ENCODE measurements around the gene RXFP2. TPM values are rescaled to one million over a fixed set of nuclear protein-coding genes. Genes with fewer than 3 reads are reported as not detected.

RXFP2 gene
- total RNA-seq, 2 donors from 2014 or later: not detected

DNA sequence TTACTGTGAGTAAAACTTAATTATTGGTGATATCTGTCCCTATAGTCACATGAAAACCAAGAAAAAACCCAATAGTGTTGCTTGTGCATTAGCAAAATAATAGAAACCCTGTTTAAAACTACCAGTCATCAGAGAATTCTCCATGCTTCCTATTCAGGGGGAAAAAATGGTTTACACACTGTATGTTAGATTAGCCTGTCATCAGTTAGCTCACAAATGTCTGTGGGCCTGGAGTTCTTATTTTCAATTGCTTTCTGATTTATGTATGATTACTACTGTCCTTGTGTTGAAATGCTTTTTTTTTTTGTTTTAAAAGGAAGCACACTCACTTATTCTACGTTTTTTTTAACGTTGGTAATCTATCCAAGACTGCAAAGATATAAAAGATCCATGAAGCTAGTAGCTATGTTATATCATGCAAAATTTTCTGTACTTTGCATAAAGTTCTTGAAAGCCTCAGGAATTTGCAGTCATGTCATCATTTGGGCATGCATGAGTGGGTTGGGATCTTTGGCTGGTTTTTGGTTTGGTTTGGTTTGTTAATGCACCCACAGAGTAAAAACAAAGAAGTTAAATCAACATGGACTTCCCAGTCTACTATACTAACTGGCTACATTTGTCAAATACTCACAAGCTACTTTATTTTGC, 25.9 kb downstream of the RXFP2 start:
- no peak for DNase-seq
- intact Hi-C loops (cut with DNase I): no loop called here
- ATAC-seq: peak in 1 of 2 donors; percentile 34

DNA sequence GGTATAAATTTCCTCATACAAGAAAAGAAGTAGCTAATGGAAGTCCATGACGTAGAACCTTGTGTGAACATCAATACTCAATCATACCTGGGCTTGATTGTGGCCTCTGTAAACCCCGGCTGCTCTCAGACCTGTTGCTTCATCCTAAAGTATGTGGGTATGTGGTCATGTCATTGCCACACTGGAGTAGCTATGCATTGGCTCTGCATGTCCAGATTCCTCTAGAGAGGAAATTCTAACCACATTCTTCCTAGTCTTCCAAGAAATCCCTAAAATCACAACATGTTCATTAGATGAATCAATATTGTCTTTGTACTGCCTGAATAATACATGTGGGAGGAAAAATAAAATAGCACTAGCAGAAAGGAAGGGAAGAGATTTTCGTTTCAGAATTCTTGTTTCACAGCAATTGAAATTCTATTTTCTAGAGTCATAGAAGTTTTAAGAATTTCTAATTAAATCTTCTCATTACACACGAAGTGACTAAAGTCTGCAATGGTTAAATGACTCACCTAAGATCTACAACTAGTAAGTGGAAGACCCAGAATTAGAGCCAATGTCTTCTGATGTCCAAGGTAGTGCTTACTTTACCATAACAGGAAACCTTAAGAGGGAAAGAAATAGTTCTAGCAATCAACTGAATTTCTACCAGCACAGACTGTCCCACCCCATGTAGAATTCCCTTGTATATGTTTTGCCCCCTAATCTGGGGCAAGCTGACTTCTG, 28.0 kb downstream of the RXFP2 start:
- no peak for ATAC-seq
- intact Hi-C loops (cut with DNase I): no loop called here
- no peak for DNase-seq

DNA sequence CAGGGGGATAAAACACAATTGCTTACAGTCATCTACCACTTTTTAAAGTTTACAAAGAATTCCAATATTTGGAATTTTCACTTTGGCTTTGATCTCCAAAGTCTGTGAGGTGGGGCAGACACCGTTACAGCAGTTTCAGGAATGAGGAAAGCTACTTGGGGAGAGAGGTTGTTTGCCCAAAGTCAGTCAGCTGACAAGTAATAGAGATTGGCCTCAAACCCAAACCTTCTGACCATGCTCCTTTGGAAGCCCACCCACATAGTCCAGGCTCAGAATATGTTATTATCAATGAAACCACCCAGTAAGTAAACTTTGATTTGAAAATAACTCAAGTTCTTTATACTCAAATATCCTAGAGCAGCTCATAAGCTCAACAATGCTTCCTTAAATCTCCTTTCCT, 29.0 kb downstream of the RXFP2 start:
- intact Hi-C loops (cut with DNase I): no loop called here
- no peak for ATAC-seq
- DNase-seq: no peak

DNA sequence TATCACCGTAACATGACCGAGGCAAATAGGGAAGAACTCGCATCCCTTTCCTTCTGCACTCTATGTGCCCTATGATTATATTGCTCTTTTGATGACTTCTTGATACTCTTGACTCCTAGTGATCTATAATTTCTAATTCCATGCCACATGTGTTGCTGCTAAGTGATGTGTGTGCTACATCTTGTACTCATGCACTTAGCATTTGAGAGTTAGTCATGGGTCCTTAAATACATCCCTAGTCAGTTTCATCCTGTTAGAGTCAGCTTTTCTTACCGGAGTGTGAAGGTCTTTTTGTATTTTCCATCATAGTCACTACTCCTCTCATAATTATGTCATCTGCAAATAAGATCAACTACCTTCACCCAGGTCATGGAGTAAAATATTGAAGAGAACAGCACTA, 30.2 kb downstream of the RXFP2 start:
- ATAC-seq (no peak), DNase-seq (no peak)
- intact Hi-C loops (cut with DNase I): no loop called here

DNA sequence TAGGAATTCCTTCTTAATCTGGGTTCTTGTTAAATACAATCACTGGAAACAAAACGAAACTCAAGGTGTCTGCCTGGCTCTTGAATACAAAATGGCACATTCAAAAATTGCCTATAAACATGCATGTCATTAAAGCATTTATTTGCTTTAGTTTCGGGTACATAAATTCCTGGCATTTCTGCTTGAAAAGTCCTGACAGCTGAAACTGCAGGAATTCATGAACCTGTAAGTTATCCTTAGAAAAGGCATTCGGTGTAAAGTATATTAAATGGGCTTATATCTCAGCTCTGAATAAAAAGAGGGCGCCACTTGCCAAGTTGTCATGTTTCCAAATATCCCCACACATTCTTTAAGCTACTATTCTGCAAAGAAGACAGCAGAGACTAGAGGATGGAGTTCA, 32.9 kb downstream of the RXFP2 start:
- no peak for DNase-seq
- intact Hi-C loops (cut with DNase I): no loop called here
- ATAC-seq: no peak

DNA sequence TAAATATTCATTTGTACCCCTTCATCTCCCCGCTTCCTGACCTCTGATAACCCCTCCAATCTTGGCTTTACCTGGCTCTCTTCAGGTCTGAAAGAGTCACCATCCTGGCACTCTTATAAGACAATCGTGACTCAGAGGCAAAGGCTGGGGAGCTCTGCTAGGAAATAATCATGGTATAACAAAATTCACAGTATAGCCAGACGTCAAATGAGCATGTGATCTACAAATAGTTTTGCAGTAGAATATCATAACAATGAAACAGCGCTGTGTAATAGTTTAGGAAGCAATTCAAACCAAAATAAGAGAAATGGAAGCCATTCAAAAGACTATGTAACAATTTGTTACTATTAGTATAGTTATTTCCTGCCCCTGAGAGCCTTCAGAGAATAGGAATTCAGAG, 34.2 kb downstream of the RXFP2 start:
- DNase-seq (no peak), ATAC-seq (no peak)
- intact Hi-C loops (cut with DNase I): no loop called here

DNA sequence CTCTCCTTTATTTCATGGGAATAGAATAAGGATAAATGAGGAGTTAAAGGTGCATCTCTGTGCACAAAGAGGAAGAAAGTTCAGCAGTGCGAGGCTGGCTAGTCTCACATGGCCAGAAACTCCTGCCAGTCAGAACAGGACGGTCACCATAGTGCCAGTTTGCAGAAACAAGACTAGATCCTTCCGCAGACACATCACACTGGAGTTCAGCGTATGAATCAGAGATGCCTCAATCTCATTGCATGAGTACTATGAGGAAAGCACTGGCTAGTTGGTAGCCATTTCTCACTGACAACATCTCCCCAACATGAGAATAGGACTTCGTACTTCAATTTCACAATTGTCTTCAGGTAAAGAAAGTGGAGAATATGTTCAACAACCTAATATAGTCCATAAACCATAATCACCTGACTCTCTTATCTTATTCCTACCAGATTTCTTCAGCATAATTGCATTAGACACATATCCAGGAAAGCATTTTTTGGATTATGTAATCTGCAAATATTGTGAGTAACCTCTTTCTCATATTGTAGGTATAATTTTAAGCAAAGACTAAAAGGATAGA, 34.9 kb downstream of the RXFP2 start:
- no peak for DNase-seq
- intact Hi-C loops (cut with DNase I): no loop called here
- ATAC-seq: no peak

DNA sequence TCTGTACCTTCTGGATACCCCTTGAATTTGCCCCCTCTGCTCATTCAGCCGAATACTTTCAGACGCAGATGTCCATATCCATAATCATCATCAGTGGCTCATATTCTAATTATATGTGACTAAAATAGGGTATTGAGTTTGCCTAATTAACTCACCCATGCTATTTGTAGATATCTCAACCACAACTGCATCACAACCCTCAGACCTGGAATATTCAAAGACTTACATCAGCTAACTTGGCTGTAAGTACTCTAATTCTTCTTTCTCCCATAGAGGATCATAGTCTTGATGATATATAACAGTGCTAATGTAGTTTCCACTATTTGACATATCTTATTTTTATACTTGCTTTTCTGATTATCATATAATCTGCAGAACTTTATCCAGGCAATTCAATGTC, 35.8 kb downstream of the RXFP2 start:
- ATAC-seq: peak in 1 of 2 donors; percentile 55
- no peak for DNase-seq
- intact Hi-C loops (cut with DNase I): no loop called here

DNA sequence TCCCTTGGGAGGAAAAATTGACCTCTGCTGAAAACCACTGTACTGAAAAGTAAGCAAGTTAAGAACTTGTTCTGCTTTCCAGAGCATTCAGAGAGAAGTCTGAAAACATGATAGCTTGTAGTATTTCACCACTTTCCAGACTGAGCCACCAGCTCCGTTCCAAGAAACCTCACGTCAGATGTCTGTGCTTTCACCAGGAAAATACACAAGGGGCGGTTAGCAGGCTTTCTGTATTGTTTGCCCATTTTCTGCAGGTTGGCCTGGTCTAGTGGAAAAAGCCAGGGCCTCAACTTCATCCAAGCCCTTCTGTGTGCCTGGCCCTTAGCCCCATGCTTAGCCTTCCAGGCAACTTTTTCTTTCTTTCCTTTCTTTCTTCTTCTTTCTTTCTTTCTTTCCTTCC, 36.4 kb downstream of the RXFP2 start:
- intact Hi-C loops (cut with DNase I): no loop called here
- DNase-seq (peak; percentile 54), ATAC-seq (peak; percentile 93 to 96)

DNA sequence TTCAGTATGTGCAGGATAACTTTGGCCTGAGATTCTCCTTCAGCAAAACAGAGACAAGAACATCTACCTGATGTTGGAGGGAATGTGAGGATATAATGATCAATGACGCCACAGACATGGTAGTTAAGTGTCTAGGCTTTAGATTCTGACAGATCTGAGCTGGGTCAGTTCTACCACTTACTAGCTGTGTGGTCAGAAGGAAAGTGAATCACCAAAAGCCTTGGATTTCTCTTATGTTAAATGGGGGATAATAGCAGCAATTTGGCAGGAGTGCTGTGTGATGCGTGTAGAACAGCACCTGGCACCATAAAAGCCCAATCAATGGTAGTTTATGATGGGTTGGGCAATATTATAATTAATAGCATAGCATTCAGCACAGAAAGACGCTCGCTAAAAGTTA, 41.7 kb downstream of the RXFP2 start:
- DNase-seq (no peak), ATAC-seq (no peak)
- intact Hi-C loops (cut with DNase I): no loop called here

DNA sequence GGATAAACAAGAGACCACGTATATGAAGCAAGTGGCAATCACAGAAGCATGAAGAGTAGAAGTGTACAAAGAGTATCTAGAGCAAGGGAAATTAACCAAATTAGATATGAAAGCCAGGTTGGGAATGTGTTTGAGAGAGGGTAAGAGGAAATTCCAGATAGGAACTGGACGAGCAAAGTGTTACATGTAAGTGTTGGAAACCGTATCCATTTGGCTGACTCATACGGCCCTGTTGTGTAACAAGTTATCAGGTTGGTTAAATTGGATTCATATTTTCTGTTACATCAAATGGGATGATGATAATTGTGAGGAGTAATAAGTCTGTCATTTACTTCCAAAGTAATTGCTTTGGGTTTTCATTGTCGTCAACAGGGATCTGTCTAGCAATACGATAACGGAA, 46.7 kb downstream of the RXFP2 start:
- DNase-seq (no peak), ATAC-seq (peak; percentile 63 to 94)
- intact Hi-C loops (cut with DNase I): no loop called here

DNA sequence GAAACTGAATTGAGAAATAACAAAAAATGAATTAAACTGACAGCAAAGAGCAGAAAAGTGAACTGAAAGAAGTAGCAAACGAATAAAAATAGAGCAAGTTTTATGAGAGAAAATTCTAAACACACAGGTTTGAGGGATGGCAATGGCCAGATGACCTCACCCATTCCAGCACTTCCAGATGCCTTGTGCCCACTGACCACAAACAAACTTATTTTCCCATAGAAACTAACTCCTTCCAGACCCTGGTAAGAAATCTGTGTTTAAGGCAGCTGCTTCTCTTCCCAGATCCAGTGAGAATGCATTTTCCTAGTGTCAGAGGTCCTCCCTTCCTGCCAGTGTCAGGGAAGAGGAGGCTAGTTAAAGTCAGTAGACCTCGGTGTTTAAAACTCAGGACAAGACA, 51.7 kb downstream of the RXFP2 start:
- no peak for ATAC-seq
- intact Hi-C loops (cut with DNase I): no loop called here
- DNase-seq: no peak

DNA sequence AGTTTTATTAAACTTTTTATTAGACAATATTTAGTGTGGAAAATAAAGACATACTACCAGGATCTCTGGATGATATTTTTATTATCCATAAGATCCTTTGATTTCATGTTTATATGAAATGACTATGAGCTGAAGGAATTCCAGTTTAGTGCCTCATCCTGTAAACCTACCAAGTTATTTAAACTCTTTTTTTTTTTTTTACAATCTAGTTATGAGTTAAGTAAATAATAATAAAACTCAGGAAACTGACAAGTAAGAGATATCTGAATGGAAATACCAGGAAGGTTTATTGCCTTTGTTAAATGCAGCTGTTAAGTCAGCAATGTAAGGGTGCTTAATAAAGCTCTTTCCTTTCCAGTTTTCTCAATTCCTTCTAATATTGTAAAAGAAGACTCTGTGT, 53.9 kb downstream of the RXFP2 start:
- ATAC-seq (no peak), DNase-seq (no peak)
- intact Hi-C loops (cut with DNase I): no loop called here

DNA sequence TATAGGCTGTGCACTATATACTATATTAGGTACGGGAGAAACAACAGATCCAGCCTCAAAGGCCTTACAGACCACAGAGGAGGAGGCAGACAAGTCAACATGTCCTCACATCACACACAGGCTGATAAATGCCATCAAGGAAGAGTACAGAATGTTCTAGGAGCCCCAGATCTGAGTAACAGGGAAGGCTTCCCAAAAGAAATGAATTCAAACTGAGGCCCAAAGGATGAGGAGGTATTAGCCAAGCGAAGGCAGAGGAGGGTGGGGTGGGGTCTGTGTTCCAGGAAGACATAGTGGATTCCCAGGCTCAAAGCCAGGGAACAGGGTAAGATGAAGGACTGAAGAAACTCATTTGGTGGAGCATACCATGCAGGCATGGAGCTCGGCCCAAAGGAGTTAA, 55.1 kb downstream of the RXFP2 start:
- ATAC-seq: no peak
- intact Hi-C loops (cut with DNase I): no loop called here
- peak; percentile 27 for DNase-seq

DNA sequence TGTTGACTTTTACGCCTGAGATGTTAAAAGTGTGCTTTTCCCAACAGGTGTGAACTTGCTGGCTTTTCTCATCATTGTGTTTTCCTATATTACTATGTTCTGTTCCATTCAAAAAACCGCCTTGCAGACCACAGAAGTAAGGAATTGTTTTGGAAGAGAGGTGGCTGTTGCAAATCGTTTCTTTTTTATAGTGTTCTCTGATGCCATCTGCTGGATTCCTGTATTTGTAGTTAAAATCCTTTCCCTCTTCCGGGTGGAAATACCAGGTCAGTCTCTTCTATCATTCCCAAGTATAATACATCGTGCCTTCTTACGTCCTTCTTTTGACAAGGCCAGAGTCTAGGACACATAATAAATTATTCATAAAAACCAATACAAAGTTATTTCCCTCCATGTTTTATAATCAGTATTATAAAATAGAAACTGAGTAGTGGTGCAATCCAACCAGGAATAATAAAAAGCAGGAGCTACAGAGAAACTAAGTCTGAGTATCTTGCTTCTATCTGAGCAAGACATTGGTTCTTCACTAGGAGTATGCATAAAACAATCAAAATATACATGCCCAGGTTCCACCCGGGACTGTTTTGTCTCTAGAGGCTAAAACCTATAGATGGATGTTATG, 57.9 kb downstream of the RXFP2 start:
- intact Hi-C loops (cut with DNase I): loop anchor here in 1 of 2 donors (5.0 kb wide), 1 partner anchor 365 kb away; no protein-coding TSS in a partner anchor
- no peak for DNase-seq
- ATAC-seq: peak; percentile 19 to 33

DNA sequence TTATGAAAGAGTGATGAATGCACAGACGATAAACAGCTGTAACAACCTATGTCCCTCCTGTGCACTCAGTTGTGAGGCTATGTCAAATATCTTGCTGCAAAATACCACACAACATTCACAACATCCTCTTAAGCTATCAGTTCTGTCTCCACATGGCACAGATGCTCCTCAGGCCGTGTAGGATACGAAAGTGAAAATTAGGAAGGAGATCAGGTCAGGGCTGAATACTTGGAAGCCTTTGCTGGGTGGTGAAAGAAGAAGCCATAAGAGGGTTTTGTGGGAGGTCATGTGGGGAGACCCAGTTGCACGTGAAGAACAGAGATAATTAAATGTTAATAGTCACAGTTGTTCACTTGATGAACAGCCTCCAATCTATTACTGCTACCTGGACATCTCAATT, 58.9 kb downstream of the RXFP2 start:
- ATAC-seq (no peak), DNase-seq (no peak)
- intact Hi-C loops (cut with DNase I): loop anchor here in 1 of 2 donors (5.0 kb wide), 1 partner anchor 366 kb away; no protein-coding TSS in a partner anchor

DNA sequence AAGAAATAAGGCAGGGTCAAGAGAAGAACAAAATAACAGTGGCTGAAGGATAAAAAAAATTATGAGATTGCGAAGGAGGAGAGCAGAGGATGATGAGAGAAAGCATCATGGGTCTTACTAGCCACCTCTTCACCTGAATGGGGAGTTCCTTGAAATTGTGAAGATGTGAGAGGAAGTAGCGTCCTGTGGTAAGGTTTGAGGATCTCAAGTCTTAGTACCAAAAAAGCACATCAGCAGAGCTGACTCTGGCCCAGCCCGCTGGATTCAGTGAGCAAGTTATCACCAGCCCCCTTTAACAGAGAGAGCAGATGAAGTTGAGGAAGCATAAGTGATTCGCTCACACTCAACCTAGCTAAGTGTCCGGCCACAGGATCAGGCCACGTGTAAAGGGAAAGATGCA, 61.8 kb downstream of the RXFP2 start:
- intact Hi-C loops (cut with DNase I): no loop called here
- no peak for DNase-seq
- ATAC-seq: no peak

DNA sequence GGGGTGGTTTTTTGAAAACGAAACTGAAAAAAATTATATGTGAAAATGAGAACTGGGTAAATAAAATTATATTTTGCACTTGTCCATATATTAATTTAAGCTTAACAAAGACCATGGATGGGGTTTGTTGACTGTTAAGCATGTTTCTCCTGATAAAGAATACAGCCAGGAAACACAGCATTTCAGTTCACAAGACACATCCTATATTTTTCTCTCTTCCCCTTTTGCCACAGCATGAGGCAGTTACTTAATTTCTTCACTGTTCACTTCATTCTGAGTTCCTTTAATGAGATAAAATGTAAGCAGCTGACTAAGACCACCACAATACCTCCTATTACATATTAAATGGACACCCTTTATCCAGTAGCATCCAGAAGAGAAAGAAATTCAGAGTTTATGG, 64.0 kb downstream of the RXFP2 start:
- intact Hi-C loops (cut with DNase I): no loop called here
- no peak for ATAC-seq
- DNase-seq: no peak

DNA sequence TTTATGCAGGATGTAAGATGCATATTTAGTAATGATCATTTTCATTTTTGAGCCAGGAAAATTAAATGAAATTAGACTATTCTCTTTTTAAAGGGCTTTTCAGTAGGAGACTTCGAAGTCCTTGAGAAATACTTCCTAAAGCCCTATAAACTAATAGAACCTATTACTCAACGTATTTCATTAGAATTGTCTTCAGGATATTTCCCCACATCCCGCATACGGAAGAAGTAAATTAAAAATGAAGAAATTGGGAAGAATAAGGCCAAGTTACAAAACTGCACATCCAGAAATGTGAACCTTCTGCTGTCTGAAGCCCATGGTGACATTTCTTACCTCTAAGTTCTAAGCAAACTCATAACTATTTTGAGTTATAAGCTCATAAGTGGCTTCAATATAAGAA, 66.5 kb downstream of the RXFP2 start:
- DNase-seq (no peak), ATAC-seq (no peak)
- intact Hi-C loops (cut with DNase I): no loop called here

DNA sequence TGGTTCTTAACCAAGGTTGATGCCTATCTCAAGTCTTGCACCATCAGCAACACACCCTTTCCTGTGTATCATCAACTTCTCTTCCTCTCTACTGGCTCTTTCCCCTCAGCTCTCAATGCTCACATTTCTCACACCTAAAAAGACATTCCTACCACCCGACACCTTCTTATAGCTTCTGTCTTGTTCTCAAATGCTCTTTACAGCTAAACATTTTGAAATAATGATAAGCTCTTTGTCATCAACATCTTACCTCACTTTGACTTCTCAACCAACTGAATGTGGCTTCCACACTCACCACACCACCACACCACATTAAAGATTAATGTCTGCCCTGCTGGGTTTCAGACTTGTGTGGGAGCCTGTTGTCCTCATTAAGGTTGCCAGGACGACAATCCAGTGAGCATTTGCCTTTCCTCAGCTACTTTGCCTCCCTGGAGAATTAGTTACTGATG, 67.8 kb downstream of the RXFP2 start:
- intact Hi-C loops (cut with DNase I): no loop called here
- no peak for ATAC-seq
- DNase-seq: no peak

Measured in left cardiac atrium (tissue), 4 donors.